GM18868 (cell line): ENCODE results near the gene IDH3G.

ENCODE experiments used
- ATAC-seq: cut with Tn5 transposase; IDR thresholded peaks from one replicate; pipeline ENCODE4 v1.9.1; 2021; ENCODE audit warnings: mild to moderate bottlenecking, moderate library complexity; ENCODE audit not compliant: unreplicated experiment

Gene IDH3G

GRCh38 chrX:153736071-153736820 is 57.9 kb downstream of the IDH3G start:
- no peak for ATAC-seq
